Ishikawa (cell line): Measurements from ENCODE around the gene WNT10A.

Experiments used
- EGR1 ChIP-seq: IDR thresholded peaks from 2 replicates; pipeline ENCODE4 v1.6.1; 2012
- EP300 ChIP-seq: IDR thresholded peaks from 2 replicates; pipeline ENCODE4 v1.6.1; 2012; ENCODE audit warnings: borderline replicate concordance
- MAX ChIP-seq: IDR thresholded peaks from 2 replicates; pipeline ENCODE4 v1.6.1; 2012
- RAD21 ChIP-seq: IDR thresholded peaks from 2 replicates; pipeline ENCODE4 v1.6.1; 2012; ENCODE audit warnings: low read depth
- REST ChIP-seq: IDR thresholded peaks from 2 replicates; pipeline ENCODE4 v1.6.1; 2012; ENCODE audit warnings: low read depth, mild to moderate bottlenecking
- TEAD4 ChIP-seq: IDR thresholded peaks from 2 replicates; pipeline ENCODE4 v1.6.1; 2012

DNA sequence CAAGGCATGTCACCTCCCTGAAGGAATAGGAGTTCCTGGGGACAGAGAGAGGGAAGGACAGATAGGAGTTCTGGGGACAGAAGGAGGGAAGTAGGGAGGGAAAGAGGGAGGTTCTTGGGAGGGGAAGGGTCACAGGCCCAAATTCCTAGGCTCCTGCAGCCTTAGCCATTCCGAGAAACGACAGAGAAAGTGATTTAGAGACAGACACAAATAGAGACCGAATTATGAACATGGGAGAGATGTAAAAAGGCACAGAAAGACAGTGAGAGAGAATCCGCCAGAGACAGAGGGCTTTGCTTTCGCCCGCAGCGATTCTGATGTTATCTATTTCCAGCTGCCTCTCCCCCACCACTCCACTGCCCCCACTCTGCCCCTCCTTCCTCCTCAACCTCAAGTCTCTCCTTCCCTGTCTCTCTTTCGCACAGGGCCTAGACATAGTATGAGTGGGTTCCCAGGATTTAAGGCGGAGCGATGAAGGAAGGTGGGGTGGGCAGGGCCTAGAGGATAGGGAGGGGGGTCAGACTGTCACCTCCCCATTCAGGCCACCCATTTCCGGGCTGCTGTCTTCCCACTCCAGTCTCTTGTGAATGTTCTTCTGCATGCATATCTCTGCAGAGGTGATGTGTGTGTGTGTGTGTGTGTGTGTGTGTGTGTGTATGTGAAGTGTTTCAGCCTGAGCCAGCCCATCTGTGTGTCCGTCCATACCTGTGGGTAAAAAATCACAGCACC lies 24.3 kb upstream of the WNT10A start:
- TF ChIP-seq EGR1 (no peak), EP300 (no peak), RAD21 (no peak), REST (no peak), MAX (no peak), TEAD4 (no peak)
